GM19455 (cell line): ENCODE results near the gene HP.

Experiments
- ATAC-seq: cut with Tn5 transposase; IDR thresholded peaks from one replicate; pipeline ENCODE4 v1.9.1; 2021; ENCODE audit not compliant: unreplicated experiment

The HP gene

DNA sequence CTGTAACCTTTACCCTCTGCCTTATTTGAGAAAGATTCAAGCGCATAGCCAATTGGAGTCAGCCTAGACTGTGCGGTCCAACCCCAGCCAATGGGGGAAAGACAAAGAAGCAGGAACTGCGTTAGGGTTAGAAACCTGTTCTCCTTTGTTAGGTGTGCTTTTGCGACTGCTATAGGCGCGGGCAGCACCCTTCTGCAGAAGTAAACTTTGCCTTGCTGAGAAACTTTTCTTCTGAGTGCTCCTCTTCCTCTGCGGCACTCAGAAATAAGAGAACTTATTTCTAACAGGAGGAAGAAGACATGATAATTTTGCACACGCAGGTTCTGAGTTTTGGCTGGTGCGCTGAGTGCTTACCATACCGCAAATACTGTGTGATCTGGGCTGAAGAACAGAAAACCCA lies 30.1 kb downstream of the HP start:
- no peak for ATAC-seq

GRCh38 chr16:72085002-72085401 lies 30.7 kb downstream of the HP start:
- ATAC-seq, result no peak

DNA sequence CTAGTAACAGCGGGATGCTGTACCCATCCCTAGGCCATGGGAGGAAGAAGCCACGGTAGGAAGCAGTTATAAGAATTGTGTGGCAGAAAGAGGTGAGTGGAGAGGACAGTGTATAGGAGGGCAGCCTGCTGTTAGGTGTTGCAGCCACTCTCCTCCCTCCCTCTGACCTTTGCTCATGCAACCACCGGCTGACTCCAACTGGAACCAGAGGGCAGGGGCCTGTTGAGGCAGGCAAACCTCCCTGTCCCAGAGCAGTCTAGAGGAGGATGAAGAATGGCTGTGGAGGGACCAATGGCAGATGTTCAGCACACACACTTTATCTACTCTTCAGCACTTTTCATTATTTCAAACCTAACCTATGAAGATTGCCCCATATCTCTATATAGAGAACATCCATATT lies 36.9 kb downstream of the HP start:
- no peak for ATAC-seq

DNA sequence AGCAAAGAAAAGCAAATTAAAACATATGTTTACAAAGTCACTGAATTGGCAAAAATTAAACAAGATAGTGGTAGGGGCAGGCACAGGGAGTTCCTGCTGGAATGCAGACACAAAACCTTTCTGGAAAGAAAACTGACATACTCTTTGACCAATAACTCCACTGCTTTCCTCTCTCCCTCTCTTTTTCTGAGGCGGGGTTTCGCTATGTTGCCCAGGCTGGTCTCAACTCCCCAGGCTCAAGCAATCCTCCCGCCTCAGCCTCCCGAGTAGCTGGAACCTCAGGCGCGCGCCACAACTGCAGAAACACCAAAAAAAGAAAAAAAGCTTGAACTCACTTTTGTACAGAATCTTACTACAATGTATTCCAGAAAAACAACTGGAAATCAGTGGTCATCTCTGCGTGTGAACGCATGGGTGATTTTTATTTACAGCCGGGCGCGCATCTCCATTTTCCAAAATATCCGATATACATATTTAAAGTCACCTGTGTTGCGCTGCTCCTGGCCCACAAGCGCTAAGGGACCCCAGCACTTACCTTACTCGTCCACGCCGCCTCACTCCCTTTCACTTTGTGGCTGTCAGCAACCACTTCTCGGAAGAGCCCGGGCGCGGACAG lies 38.6 kb downstream of the HP start:
- ATAC-seq, result no peak

DNA sequence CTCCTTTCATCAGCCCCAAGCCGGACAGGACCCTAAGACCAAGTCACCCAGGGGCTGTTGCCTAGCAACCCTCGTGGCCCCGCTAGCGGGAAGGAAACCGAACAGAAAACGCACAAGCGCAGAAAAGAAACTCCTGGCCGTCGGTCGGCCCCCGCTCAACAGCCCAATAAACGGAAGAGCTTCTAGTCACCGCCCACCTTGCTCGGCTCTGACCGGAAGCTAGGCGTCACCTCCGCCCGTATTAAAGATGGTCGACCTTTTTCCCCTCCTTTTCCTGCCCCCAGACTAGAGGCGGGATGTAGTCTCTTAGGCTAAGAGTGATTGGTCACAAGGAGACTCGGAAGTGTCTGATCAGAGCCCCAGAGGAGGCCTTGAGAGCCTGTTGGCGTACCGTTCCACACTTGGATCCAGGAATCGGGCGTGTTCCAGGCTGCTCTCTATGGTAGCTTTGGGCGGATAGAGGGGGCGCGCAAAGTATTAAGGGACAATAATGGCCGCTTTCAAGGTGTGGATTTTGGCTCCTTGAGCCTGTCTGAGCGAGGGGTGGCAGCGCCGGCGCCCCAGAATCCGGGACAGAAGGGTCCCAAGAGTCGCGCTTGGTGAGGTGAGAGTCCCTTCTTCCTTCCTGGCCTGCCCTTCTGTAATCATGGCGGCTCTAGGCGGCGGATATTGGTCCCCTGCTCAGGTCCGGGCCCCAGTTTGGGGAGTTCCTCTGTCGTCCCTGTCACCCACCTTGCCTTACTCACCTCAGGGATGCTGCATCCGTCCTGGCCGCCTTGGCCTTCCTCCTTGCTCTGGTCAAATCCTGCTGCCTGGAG lies 39.4 kb downstream of the HP start, which contains the start of the genes DHX38 and TXNL4B:
Gene DHX38 (plus strand): TSS at position 400 of the 818 bp plus-strand sequence. CDS start 2,311 bp downstream, outside the sequence.
Gene TXNL4B (minus strand): TSS at position 173 of the 818 bp plus-strand sequence. CDS start 2,871 bp downstream, outside the sequence.
- ATAC-seq, result peak; percentile 98

- ATAC-seq, result no peak
These were observed 39.9 kb downstream of the HP start for GRCh38 chr16:72094266-72094610.

DNA sequence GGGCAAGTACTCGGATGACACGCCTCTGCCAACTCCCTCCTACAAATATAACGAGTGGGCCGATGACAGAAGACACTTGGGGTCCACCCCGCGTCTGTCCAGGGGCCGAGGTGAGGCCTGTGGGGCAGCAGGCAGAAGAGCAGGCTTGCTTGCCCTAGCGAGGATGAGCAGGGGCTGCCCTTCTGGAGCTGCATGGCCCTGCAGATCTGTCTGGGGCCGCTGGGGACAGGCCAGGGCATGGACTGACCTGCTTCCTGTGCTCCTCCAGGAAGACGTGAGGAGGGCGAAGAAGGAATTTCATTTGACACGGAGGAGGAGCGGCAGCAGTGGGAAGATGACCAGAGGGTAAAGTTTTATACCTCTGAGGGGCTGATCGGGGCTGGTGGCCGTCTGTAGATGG lies 44.6 kb downstream of the HP start:
- no peak for ATAC-seq

GRCh38 chr16:72099377-72099818 lies 45.1 kb downstream of the HP start:
- peak; percentile 74 for ATAC-seq

DNA sequence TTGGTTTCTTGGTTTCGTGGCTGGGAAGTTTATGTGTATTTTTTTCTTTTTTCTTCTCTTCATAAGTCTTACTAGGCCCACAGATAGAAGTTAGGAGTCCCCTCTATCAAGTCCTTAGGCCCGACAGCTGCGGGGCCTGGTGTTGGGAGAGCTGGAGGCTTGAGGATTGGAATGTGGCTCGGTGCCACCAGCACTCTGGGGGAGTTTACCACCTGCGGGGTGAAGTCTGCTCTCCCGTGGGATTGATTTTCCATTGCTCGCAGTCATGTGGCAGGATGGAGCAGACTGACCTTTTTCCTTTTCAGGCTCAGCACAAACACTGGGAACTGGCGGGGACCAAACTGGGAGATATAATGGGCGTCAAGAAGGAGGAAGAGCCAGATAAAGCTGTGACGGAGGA lies 46.9 kb downstream of the HP start:
- ATAC-seq, result no peak

DNA sequence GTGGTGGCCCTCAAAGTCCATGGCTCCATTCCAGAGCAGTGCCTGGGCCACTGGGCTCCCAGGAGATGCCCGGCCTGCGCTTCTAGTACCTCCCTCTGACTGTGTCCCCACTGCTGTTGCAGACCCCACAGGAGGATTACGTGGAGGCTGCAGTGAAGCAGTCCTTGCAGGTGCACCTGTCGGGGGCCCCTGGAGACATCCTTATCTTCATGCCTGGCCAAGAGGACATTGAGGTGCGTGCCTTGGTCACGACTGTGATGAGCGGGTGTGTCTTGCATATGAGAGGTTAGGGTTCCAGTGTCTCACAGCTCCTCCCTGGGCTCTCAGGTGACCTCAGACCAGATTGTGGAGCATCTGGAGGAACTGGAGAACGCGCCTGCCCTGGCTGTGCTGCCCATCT lies 50.6 kb downstream of the HP start:
- no peak for ATAC-seq

GRCh38 chr16:72105978-72106377 lies 51.7 kb downstream of the HP start:
- no peak for ATAC-seq

GRCh38 chr16:72107371-72107770 lies 53.1 kb downstream of the HP start:
- no peak for ATAC-seq

GRCh38 chr16:72108353-72109102 lies 54.2 kb downstream of the HP start:
- no peak for ATAC-seq

GRCh38 chr16:72109300-72109699 lies 55.0 kb downstream of the HP start:
- ATAC-seq, result no peak

- ATAC-seq, result no peak
These were observed 55.7 kb downstream of the HP start for GRCh38 chr16:72109966-72110530.
